ENCODE results near the gene TBCE.

DNA sequence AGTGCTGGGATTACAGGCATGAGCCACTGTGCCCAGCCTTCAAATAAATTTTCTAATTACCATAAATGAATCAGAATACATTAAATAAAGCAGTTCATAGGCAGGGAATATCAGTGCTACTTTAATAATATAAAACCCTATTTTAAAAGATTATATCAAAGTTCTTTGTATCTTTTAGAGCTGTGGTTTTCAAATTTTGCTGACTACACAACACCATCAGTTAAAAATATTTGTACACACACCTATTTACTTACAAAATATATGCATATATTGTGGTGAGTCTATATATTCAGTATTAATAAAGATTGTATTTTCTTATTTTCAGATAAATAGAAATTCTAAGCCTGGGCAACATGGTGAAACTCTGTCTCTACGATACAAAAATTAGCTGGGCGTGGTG is 118.3 kb downstream of the TBCE start:
- TF ChIP-seq, protein P1, sequence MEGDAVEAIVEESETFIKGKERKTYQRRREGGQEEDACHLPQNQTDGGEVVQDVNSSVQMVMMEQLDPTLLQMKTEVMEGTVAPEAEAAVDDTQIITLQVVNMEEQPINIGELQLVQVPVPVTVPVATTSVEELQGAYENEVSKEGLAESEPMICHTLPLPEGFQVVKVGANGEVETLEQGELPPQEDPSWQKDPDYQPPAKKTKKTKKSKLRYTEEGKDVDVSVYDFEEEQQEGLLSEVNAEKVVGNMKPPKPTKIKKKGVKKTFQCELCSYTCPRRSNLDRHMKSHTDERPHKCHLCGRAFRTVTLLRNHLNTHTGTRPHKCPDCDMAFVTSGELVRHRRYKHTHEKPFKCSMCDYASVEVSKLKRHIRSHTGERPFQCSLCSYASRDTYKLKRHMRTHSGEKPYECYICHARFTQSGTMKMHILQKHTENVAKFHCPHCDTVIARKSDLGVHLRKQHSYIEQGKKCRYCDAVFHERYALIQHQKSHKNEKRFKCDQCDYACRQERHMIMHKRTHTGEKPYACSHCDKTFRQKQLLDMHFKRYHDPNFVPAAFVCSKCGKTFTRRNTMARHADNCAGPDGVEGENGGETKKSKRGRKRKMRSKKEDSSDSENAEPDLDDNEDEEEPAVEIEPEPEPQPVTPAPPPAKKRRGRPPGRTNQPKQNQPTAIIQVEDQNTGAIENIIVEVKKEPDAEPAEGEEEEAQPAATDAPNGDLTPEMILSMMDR (IDR thresholded peaks at IDR 0.05; ENCODE audit: poor library complexity, severe bottlenecking): no peak
- TF ChIP-seq EZH2 (IDR thresholded peaks at IDR 0.05; ENCODE audit: borderline replicate concordance, insufficient read depth, low read length, poor library complexity, severe bottlenecking): no peak

Data from neural cell (in vitro differentiated cells).